BLaER1 (cell line): Measurements from ENCODE around the gene STIM1.

Source experiments
- H3K27ac ChIP-seq: shearing (Covaris generic); formaldehyde crosslinking; 2 replicates; pipeline ENCODE4 v1.8.1; 2022
- H3K27me3 ChIP-seq: shearing (Covaris generic); formaldehyde crosslinking; 2 replicates; pipeline ENCODE4 v1.8.1; 2022
- H3K36me3 ChIP-seq: shearing (Covaris generic); formaldehyde crosslinking; 2 replicates; pipeline ENCODE4 v1.8.1; 2022
- H3K4me1 ChIP-seq: shearing (Covaris generic); formaldehyde crosslinking; 2 replicates; pipeline ENCODE4 v1.8.1; 2022
- H3K4me2 ChIP-seq: shearing (Covaris generic); formaldehyde crosslinking; 2 replicates; pipeline ENCODE4 v1.8.1; 2022
- H3K4me3 ChIP-seq: shearing (Covaris generic); formaldehyde crosslinking; 2 replicates; pipeline ENCODE4 v1.8.1; 2022
- H3K9ac ChIP-seq: shearing (Covaris generic); formaldehyde crosslinking; 2 replicates; pipeline ENCODE4 v1.8.1; 2022
- H3K9me3 ChIP-seq: shearing (Covaris generic); formaldehyde crosslinking; 2 replicates; pipeline ENCODE4 v1.8.1; 2022
- H4K20me1 ChIP-seq: shearing (Covaris generic); formaldehyde crosslinking; 2 replicates; pipeline ENCODE4 v1.8.1; 2022
- Cebpa-rat ChIP-seq: shearing (Covaris generic); IDR thresholded peaks from 2 replicates; pipeline ENCODE4 v1.8.1; 2022

The STIM1 gene

DNA sequence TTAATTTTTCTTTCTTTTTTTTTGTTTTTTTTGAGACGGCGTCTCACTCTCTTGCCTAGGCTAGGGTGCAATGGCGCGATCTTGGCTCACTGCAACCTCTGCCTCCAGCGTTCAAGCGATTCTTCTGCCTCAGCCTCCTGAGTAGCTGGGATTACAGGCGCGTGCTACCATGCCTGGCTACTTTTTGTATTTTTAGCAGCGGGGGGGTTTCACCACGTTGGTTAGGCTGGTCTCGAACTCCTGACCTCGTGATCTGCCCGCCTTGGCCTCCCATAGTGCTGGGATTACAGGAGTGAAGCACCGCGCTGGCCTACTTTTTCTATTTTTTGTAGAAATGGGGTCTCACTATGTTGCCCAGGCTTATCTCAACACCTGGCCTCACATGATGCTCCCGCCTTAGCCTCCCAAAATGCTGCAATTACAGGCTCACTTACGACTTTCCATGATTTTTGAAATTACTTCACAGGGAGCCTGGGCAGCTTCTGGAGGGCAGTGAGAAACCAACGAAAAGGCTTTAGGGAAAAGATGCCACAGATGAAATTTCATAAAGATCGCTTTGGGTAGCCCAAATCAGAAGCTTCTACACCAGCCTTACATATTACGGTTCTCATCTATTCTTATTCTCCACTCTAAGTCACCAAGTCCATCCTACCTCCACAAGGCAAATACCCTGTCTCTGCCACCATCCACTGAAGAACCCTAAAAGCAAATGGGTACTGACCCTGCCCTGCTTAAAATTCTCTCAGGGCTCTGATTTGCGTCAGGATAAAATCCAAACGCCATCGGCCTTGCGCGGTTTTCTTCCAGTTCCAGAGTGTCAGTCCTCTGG lies 238.3 kb downstream of the STIM1 start:
- Histone ChIP-seq H3K4me3 (peak overlapping the region; percentile 82), H4K20me1 (no peaks in the 10 kb centered on the region)

DNA sequence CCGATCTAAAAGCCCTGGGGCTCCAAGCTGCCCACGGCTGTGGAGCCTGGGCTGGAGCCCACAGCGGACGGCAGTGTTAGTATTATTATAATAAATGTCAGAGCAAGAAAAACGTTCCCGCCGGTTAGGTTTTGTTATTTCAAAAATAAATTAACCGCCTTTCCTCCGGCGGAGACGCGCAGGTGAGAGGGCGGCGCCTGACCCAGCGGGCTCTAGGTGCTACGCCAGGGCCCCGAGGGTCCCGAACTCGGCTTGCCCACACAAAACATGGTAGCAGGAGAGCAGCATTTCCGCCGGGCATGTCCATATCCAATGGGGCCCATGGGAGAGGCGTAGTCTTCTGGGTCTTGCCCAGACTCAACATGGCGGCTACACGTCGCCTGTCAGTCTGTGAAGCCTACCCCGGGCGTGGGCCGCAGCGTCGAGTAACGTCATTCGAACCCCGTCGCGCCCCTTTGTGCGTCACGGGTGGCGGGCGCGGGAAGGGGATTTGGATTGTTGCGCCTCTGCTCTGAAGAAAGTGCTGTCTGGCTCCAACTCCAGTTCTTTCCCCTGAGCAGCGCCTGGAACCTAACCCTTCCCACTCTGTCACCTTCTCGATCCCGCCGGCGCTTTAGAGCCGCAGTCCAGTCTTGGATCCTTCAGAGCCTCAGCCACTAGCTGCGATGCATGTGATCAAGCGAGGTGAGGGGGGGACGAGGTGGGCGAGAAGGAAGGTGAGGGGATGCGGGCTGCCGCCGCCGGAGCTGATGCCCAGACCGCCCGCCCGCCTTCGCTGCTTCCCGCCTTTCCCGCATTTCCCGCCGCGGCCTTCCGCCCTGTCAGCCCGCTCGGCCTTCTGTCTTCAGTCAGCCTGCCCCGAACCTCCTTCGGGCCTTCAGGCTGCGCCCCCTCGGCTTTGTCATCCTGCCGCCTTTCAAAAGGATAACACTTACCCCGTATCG lies 239.2 kb downstream of the STIM1 start, which contains the start of gene RRM1:
TSS of gene RRM1 (plus strand) at position 452 of the 944 bp plus-strand sequence. CDS start at position 666, 214 bp downstream.
- Histone ChIP-seq H4K20me1 (no peaks in the 10 kb centered on the region), H3K36me3 (peaks cover 21% of the 10 kb centered on the region), H3K4me1 (peaks cover 64% of the 10 kb centered on the region), H3K27me3 (no peaks in the 10 kb centered on the region), H3K27ac (peak within 1 kb of the TSS; percentile 86), H3K4me3 (peak within 1 kb of the TSS; percentile 82), H3K4me2 (peak within 1 kb of the TSS; percentile 83), H3K9ac (peak within 1 kb of the TSS; percentile 88), H3K9me3 (no peaks in the 10 kb centered on the region)
- TF ChIP-seq Cebpa-rat, result no peak

More for the DNA sequence above, 238.3 kb downstream of the STIM1 start:
- TF ChIP-seq Cebpa-rat, result no peak
- H3K27me3 ChIP-seq, result no peaks in the 10 kb centered on the region
- H3K4me1 ChIP-seq, result peaks cover 55% of the 10 kb centered on the region
- H3K27ac ChIP-seq, result peak overlapping the region; percentile 86
- H3K36me3 ChIP-seq, result peaks cover 14% of the 10 kb centered on the region
- peak overlapping the region; percentile 83 for H3K4me2 ChIP-seq
- no peaks in the 10 kb centered on the region for H3K9me3 ChIP-seq
- peak overlapping the region; percentile 88 for H3K9ac ChIP-seq

DNA sequence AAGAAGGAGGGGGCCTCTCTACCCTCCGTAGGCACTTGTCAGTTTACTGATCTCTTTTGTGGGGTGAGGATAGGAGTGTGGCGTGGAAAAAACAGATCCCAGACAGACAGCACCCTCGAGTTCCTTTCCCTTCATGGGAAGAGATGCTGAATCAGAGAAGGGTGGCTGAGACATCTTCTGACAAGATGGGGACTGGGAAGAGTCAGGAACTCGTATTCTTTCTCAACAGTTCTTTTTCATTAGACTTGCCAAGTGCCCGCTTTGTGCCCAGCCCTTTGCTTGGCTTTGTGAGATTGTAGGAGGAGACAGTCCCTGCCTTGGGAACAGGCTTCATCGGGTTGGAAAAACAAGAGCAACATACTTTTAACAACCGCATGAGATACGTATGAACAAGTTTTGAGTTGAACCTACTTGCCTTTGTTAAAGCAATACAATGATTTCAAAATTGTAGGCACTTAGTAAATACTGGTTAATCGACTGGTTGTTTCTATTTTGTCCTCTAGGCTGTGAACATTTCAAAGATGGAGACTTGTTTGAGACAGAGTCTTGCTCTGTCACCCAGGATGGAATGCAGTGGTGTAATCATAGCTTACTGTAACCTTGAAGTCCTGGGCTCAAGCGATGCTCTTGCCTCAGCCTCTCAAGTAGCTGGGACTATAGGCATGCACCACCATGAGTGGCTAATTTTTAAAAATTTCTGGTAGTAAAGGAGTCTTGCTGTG lies 240.2 kb downstream of the STIM1 start:
- Histone ChIP-seq H3K27ac (peak overlapping the region; percentile 86; the same call in 1 of the 2 replicates), H3K4me3 (peak overlapping the region; percentile 82), H3K36me3 (peaks cover 21% of the 10 kb centered on the region), H3K9me3 (no peaks in the 10 kb centered on the region), H3K4me1 (peaks cover 66% of the 10 kb centered on the region), H3K9ac (peak overlapping the region; percentile 88), H3K4me2 (peak overlapping the region; percentile 83), H4K20me1 (peaks cover 7% of the 10 kb centered on the region; the same call in 1 of the 2 replicates), H3K27me3 (no peaks in the 10 kb centered on the region)
- no peak for TF ChIP-seq Cebpa-rat

DNA sequence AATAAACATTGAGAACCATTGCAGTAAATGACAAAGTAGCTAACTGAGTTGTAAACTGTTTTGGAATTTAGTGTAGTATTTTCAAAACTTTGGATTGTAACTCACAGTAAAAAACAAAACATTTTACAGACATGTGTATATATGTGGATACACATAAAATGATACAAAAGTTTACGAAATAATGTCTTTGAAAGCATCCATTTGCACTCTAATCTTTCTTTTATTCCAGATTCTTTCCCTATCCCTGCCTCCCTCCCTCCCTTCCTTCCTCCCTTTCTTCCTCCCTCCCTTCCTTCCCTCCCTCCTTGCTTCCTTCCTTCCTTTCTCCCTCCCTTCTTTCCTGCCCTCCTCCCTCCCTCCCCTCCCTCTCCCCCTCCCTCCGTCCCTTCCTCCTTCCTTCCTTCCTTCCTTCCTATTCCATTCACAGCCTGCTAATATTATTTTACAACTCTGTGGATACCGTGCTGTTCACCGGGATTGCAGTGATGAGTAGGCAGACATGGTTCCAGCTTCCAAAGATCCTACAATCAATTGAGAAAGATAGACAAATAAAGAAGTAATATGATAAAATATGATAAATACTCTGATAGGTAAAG lies 242.7 kb downstream of the STIM1 start:
- Histone ChIP-seq H3K4me1 (peaks cover 49% of the 10 kb centered on the region), H3K9me3 (no peaks in the 10 kb centered on the region), H3K9ac (no peak overlapping the region), H3K27ac (no peak overlapping the region), H3K4me3 (no peak overlapping the region), H3K27me3 (no peaks in the 10 kb centered on the region), H3K36me3 (peaks cover 36% of the 10 kb centered on the region), H3K4me2 (peak overlapping the region; percentile 83; the same call in 1 of the 2 replicates), H4K20me1 (peaks cover 17% of the 10 kb centered on the region)
- TF ChIP-seq Cebpa-rat, result no peak

DNA sequence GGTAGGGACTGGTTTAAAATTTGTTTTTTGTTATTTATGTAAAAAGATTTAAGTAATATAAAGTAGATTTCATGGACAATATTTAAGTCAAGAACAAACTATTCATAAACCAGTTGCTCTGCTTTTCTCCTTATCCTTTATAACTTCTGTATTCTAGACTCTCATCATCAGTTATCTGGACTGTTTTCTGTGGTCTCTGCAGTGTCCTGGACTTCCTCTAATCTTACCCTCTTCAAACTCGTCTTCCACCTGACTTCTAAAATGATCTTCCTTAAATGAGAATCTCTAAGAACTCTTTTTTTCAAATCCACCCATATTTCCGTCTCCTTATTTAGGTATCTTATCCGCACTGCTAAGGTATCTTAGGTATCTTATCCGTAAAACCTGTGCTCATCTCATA lies 247.2 kb downstream of the STIM1 start:
- no peak for TF ChIP-seq Cebpa-rat
- Histone ChIP-seq H3K4me3 (no peak overlapping the region), H3K9me3 (no peaks in the 10 kb centered on the region), H3K27ac (no peak overlapping the region), H3K9ac (no peak overlapping the region), H4K20me1 (peaks cover 40% of the 10 kb centered on the region), H3K27me3 (no peaks in the 10 kb centered on the region), H3K4me2 (no peak overlapping the region), H3K4me1 (peaks cover 15% of the 10 kb centered on the region), H3K36me3 (peaks cover 77% of the 10 kb centered on the region)

DNA sequence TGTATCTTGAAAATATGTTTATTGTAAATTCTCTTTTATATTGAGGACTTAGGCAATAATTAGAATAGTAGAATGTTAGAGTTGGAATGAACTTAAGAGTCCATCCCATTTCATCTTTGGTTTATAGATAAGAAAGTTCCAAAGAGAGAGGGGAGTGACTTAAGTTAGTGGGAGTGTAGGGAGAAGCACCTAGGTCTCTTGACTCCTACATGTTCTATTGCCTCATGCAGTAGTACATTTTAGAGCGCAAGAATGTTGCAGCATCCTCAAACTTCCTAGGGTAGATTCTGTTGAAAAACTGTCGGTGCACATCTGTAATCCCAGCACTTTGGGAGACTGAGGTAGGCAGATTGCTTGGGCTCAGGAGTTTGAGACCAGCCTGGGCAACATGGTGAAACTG lies 247.8 kb downstream of the STIM1 start:
- H4K20me1 ChIP-seq, result peaks cover 40% of the 10 kb centered on the region
- H3K4me1 ChIP-seq, result peaks cover 11% of the 10 kb centered on the region
- H3K4me2 ChIP-seq, result no peak overlapping the region
- no peaks in the 10 kb centered on the region for H3K9me3 ChIP-seq
- no peaks in the 10 kb centered on the region for H3K27me3 ChIP-seq
- no peak overlapping the region for H3K9ac ChIP-seq
- no peak overlapping the region for H3K4me3 ChIP-seq
- no peak overlapping the region for H3K27ac ChIP-seq
- no peak for TF ChIP-seq Cebpa-rat
- H3K36me3 ChIP-seq, result peaks cover 83% of the 10 kb centered on the region

DNA sequence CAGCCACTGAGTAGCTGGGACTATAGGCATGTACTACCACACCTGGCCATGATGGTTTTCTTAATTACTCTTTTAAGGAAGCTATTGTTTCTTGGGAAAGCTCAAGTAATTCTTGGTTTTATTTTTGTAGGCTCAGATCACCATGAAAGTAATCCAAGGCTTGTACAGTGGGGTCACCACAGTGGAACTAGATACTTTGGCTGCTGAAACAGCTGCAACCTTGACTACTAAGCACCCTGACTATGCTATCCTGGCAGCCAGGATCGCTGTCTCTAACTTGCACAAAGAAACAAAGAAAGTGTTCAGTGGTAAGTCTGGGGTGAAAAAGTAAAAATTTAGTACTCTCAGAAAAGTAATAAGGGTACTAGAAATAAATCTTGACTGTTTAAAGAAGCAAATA lies 250.5 kb downstream of the STIM1 start:
- Histone ChIP-seq H3K4me3 (no peak overlapping the region), H3K9me3 (no peaks in the 10 kb centered on the region), H3K4me1 (no peaks in the 10 kb centered on the region), H3K4me2 (no peak overlapping the region), H3K9ac (no peak overlapping the region), H3K27ac (no peak overlapping the region), H3K27me3 (no peaks in the 10 kb centered on the region), H4K20me1 (peaks cover 30% of the 10 kb centered on the region), H3K36me3 (peaks cover 95% of the 10 kb centered on the region)
- no peak for TF ChIP-seq Cebpa-rat

DNA sequence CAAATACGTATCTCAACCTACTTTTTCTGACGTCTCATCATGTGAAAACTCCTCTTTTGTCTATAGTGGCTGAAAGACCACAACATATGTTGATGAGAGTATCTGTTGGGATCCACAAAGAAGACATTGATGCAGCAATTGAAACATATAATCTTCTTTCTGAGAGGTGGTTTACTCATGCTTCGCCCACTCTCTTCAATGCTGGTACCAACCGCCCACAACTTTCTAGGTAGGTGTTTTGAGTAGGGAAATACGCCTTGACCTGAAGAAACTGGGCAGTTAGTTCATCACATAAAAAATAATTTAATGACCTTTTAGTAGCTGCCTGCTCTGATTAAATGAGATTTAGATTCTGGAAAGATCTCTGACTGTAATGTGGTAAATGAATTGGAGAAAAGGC lies 256.4 kb downstream of the STIM1 start:
- no peaks in the 10 kb centered on the region for H4K20me1 ChIP-seq
- peaks cover 97% of the 10 kb centered on the region for H3K36me3 ChIP-seq
- H3K27ac ChIP-seq, result no peak overlapping the region
- H3K4me3 ChIP-seq, result no peak overlapping the region
- H3K4me2 ChIP-seq, result no peak overlapping the region
- H3K9ac ChIP-seq, result no peak overlapping the region
- H3K27me3 ChIP-seq, result no peaks in the 10 kb centered on the region
- TF ChIP-seq Cebpa-rat, result no peak
- H3K4me1 ChIP-seq, result no peaks in the 10 kb centered on the region
- H3K9me3 ChIP-seq, result no peaks in the 10 kb centered on the region

DNA sequence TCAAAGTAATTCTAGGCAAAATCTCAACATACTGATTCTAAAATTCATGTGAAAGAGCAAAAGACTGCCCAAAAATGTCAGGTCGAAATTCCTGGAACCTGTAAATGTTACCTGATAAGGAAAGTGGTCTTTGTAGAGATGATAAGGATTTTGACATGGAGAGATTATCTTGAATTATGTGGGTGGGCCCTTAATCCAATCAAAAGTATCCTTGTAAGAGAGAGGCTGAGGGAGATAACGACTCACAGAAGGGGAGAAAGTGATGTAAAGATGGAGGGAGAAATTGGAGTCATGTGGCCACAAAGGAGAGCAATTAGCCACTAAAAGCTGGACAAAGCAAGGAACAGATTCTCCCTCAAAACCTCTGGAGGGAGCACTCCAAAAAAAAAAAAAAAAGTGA lies 259.7 kb downstream of the STIM1 start:
- H3K4me1 ChIP-seq, result no peaks in the 10 kb centered on the region
- H3K27ac ChIP-seq, result no peak overlapping the region
- H3K27me3 ChIP-seq, result no peaks in the 10 kb centered on the region
- no peak overlapping the region for H3K4me3 ChIP-seq
- H3K36me3 ChIP-seq, result peaks cover 95% of the 10 kb centered on the region
- H4K20me1 ChIP-seq, result no peaks in the 10 kb centered on the region
- H3K9ac ChIP-seq, result no peak overlapping the region
- no peak overlapping the region for H3K4me2 ChIP-seq
- H3K9me3 ChIP-seq, result no peaks in the 10 kb centered on the region
- no peak for TF ChIP-seq Cebpa-rat
